Measurements from ENCODE around the gene PDILT.
"Not testable (repeated sequence)": the region's sequence is repeated elsewhere in the genome, so short reads cannot be mapped to it uniquely, and the experiment has no call there.

Gene PDILT

GRCh38 chr16:20359997-20360396, 44.5 kb downstream of the PDILT start:
- DNase-seq = no peak

- no peak for DNase-seq
These were observed 49.3 kb downstream of the PDILT start for GRCh38 chr16:20355114-20355782.

GRCh38 chr16:20353379-20353778, 51.2 kb downstream of the PDILT start:
- DNase-seq = no peak

- DNase-seq = no peak
These were observed 51.9 kb downstream of the PDILT start, which contains the start of gene UMOD for GRCh38 chr16:20352615-20353014. Gene UMOD, minus strand, starts transcription at chr16:20352715. Its CDS starts 1,978 bp downstream, at chr16:20350737.

GRCh38 chr16:20349615-20350014, 54.9 kb downstream of the PDILT start:
- no peak for DNase-seq

- DNase-seq = no peak
These were observed 56.0 kb downstream of the PDILT start for GRCh38 chr16:20348365-20349185.

- no peak for DNase-seq
These were observed 56.7 kb downstream of the PDILT start for GRCh38 chr16:20347666-20348364.

GRCh38 chr16:20344611-20345010, 59.9 kb downstream of the PDILT start:
- DNase-seq = no peak

GRCh38 chr16:20339744-20340143, 64.8 kb downstream of the PDILT start:
- DNase-seq = no peak

GRCh38 chr16:20336955-20337354, 67.6 kb downstream of the PDILT start:
- DNase-seq = no peak

GRCh38 chr16:20334396-20334795, 70.1 kb downstream of the PDILT start:
- no peak for DNase-seq

GRCh38 chr16:20333120-20333519, 71.4 kb downstream of the PDILT start:
- no peak for DNase-seq

GRCh38 chr16:20332411-20332810, 72.1 kb downstream of the PDILT start:
- no peak for DNase-seq

GRCh38 chr16:20331635-20332034, 72.9 kb downstream of the PDILT start:
- DNase-seq = no peak

GRCh38 chr16:20329392-20330138, 75.0 kb downstream of the PDILT start:
- DNase-seq = no peak

- no peak for DNase-seq
These were observed 77.0 kb downstream of the PDILT start, which contains the start of gene GP2 for GRCh38 chr16:20327444-20328041. Gene GP2, minus strand, starts transcription at chr16:20327513. Its CDS starts 1,082 bp downstream, at chr16:20326431.

GRCh38 chr16:20326321-20326720, 78.2 kb downstream of the PDILT start:
- no peak for DNase-seq

GRCh38 chr16:20325005-20325404, 79.5 kb downstream of the PDILT start:
- no peak for DNase-seq

- DNase-seq = no peak
These were observed 80.9 kb downstream of the PDILT start for GRCh38 chr16:20323591-20324117.

GRCh38 chr16:20322696-20323095, 81.8 kb downstream of the PDILT start:
- DNase-seq = no peak

- no peak for DNase-seq
These were observed 82.9 kb downstream of the PDILT start for GRCh38 chr16:20321671-20322070.

- not testable (repeated sequence) for DNase-seq
These were observed 83.5 kb downstream of the PDILT start for GRCh38 chr16:20321051-20321450.

All from GOT3 (cell line).